IMR-90 (cell line): Measurements from ENCODE around the gene C2orf74. TPM values are rescaled to one million over a fixed set of nuclear protein-coding genes. Genes with fewer than 3 reads are reported as not detected.
"Not testable (repeated sequence)": the region's sequence is repeated elsewhere in the genome, so short reads cannot be mapped to it uniquely, and the experiment has no call there.

Source experiments
- ATAC-seq: fragments of 200-7000 bp; cut with Tn5 transposase; 2 replicates; pipeline ENCODE4 v1.9.1; 2020; ENCODE audit warnings: low read depth, mild to moderate bottlenecking, moderate library complexity
- BruUV-seq: library from RNA; stranded (reverse); fragments of 400-500 nt; replicated peaks from 2 replicates; lab custom pipeline; 2021; lab: Mats Ljungman, UMichigan
- CTCF ChIA-PET: fragments of 300-600 bp; formaldehyde crosslinking; extraction: SDS; loops from one replicate; lab custom pipeline; 2021; ENCODE audit warnings: antibody characterized with exemption; lab: Yijun Ruan, JAX
- POLR2A ChIA-PET: fragments of 300-600 bp; sonication (Branson Sonifier 250); formaldehyde crosslinking; loops from one replicate; lab custom pipeline; 2022; ENCODE audit warnings: antibody characterized with exemption; ENCODE audit not compliant: unreplicated experiment; lab: Charles Lee
- DNase-seq: peaks from one replicate; pipeline ENCODE4 v3.0.0; 2013
- H2AFZ ChIP-seq: replicated peaks from 2 replicates; pipeline ENCODE3; 2013; ENCODE audit warnings: low read length, mild to moderate bottlenecking; ENCODE audit not compliant: poor library complexity
- H2AK5ac ChIP-seq: 2 replicates; pipeline ENCODE4 v1.6.1; 2013; ENCODE audit warnings: low read depth, low read length, inconsistent platforms
- H2AK9ac ChIP-seq: replicated peaks from 2 replicates; pipeline ENCODE3; 2013; ENCODE audit warnings: mild to moderate bottlenecking, low read depth, low read length, moderate library complexity; ENCODE audit not compliant: poor library complexity
- H2BK120ac ChIP-seq: 2 replicates; pipeline ENCODE4 v1.6.1; 2013; ENCODE audit warnings: low read depth, low read length, inconsistent platforms
- H2BK15ac ChIP-seq: 3 replicates; pipeline ENCODE4 v1.6.1; 2013; ENCODE audit warnings: low read depth, low read length, inconsistent platforms
- H2BK20ac ChIP-seq: 2 replicates; pipeline ENCODE4 v1.6.1; 2013; ENCODE audit warnings: low read depth, mild to moderate bottlenecking, inconsistent platforms, low read length, moderate library complexity
- H2BK5ac ChIP-seq: 2 replicates; pipeline ENCODE4 v1.6.1; 2013; ENCODE audit warnings: mild to moderate bottlenecking, low read depth, low read length, inconsistent platforms; ENCODE audit not compliant: poor library complexity, severe bottlenecking
- H3K14ac ChIP-seq: replicated peaks from 2 replicates; pipeline ENCODE4 v1.6.1; 2013; ENCODE audit warnings: low read depth, low read length, inconsistent platforms
- H3K18ac ChIP-seq: 2 replicates; pipeline ENCODE4 v1.6.1; 2013; ENCODE audit warnings: low read depth, low read length, control low read depth
- H3K23ac ChIP-seq: 2 replicates; pipeline ENCODE4 v1.6.1; 2013; ENCODE audit warnings: low read depth, low read length, inconsistent platforms
- H3K27ac ChIP-seq: 2 replicates; pipeline ENCODE4 v1.5.1; 2013; ENCODE audit warnings: mild to moderate bottlenecking, control low read depth, low read length; ENCODE audit not compliant: insufficient read depth
- H3K27me3 ChIP-seq: 2 replicates; pipeline ENCODE4 v1.6.1; 2013; ENCODE audit warnings: low read length; ENCODE audit not compliant: control insufficient read depth, insufficient read depth
- H3K36me3 ChIP-seq: 2 replicates; pipeline ENCODE4 v1.6.1; 2013; ENCODE audit warnings: low read length, mixed read lengths; ENCODE audit not compliant: control insufficient read depth, insufficient read depth
- H3K4ac ChIP-seq: 2 replicates; pipeline ENCODE4 v1.6.1; 2013; ENCODE audit warnings: low read depth, low read length, inconsistent platforms
- H3K4me1 ChIP-seq: 2 replicates; pipeline ENCODE4 v1.6.1; 2013; ENCODE audit warnings: low read length, mixed read lengths; ENCODE audit not compliant: control insufficient read depth, insufficient read depth
- H3K4me2 ChIP-seq: 2 replicates; pipeline ENCODE4 v1.6.1; 2013; ENCODE audit warnings: low read depth, mild to moderate bottlenecking, control low read depth, low read length, moderate library complexity
- H3K4me3 ChIP-seq: 2 replicates; pipeline ENCODE4 v1.5.1; 2013; ENCODE audit warnings: low read depth, mild to moderate bottlenecking, control low read depth, low read length, moderate library complexity; ENCODE audit not compliant: insufficient read depth
- H3K56ac ChIP-seq: 2 replicates; pipeline ENCODE4 v1.6.1; 2013; ENCODE audit warnings: low read length, inconsistent platforms; ENCODE audit not compliant: insufficient read depth; ENCODE audit errors: extremely low read depth
- H3K79me1 ChIP-seq, 2 experiments: 2 replicates each; pipeline ENCODE4 v1.6.1; 2013; ENCODE audit warnings: low read length in 2 of 2, inconsistent platforms in 1 of 2, low read depth in 1 of 2
- H3K9ac ChIP-seq: 2 replicates; pipeline ENCODE4 v1.6.1; 2013; ENCODE audit warnings: low read depth, low read length, control low read depth
- H3K9me1 ChIP-seq: 2 replicates; pipeline ENCODE4 v1.6.1; 2013; ENCODE audit warnings: low read length, inconsistent platforms; ENCODE audit not compliant: insufficient read depth
- H3K9me3 ChIP-seq: 2 replicates; pipeline ENCODE4 v1.6.1; 2013; ENCODE audit warnings: low read length; ENCODE audit not compliant: control insufficient read depth, insufficient read depth
- H4K20me1 ChIP-seq: 2 replicates; pipeline ENCODE4 v1.6.1; 2013; ENCODE audit warnings: low read length, inconsistent platforms; ENCODE audit not compliant: insufficient read depth
- H4K5ac ChIP-seq: 2 replicates; pipeline ENCODE4 v1.6.1; 2013; ENCODE audit warnings: mild to moderate bottlenecking, low read depth, low read length, control low read depth
- H4K8ac ChIP-seq, 2 experiments: 2 replicates each; pipeline ENCODE4 v1.6.1; 2013; ENCODE audit warnings: low read depth in 2 of 2, low read length in 2 of 2, control low read depth in 1 of 2, inconsistent platforms in 1 of 2
- H4K91ac ChIP-seq: 2 replicates; pipeline ENCODE4 v1.6.1; 2013; ENCODE audit warnings: low read depth, low read length, inconsistent platforms; ENCODE audit not compliant: insufficient read depth
- BHLHE40 ChIP-seq: fragments of 150-350 bp; IDR thresholded peaks from 2 replicates; pipeline ENCODE4 v1.6.1; 2016; ENCODE audit warnings: mild to moderate bottlenecking, low read depth, low read length
- CEBPB ChIP-seq: IDR thresholded peaks from 2 replicates; pipeline ENCODE4 v1.6.1; 2012; ENCODE audit warnings: low read depth, low read length, improper control_type of control experiment
- CHD1 ChIP-seq: IDR thresholded peaks from 2 replicates; pipeline ENCODE4 v1.6.1; 2012; ENCODE audit warnings: low read depth, low read length, improper control_type of control experiment
- FOS ChIP-seq: fragments of 150-350 bp; IDR thresholded peaks from 2 replicates; pipeline ENCODE4 v1.6.1; 2016; ENCODE audit warnings: low read depth, low read length
- MAZ ChIP-seq: IDR thresholded peaks from 2 replicates; pipeline ENCODE4 v1.6.1; 2012; ENCODE audit warnings: low read depth, mild to moderate bottlenecking, low read length, improper control_type of control experiment, moderate library complexity, borderline replicate concordance
- MXI1 ChIP-seq: IDR thresholded peaks from 2 replicates; pipeline ENCODE4 v1.6.1; 2012; ENCODE audit warnings: low read depth, mild to moderate bottlenecking, low read length, moderate library complexity, borderline replicate concordance
- NFE2L2 ChIP-seq: fragments of 150-350 bp; IDR thresholded peaks from 2 replicates; pipeline ENCODE4 v1.6.1; 2016; ENCODE audit warnings: low read depth, mild to moderate bottlenecking, low read length
- POLR2A ChIP-seq: IDR thresholded peaks from 2 replicates; pipeline ENCODE4 v1.6.1; 2012; ENCODE audit warnings: mild to moderate bottlenecking, low read depth, low read length
- RAD21 ChIP-seq: IDR thresholded peaks from 2 replicates; pipeline ENCODE4 v1.6.1; 2012; ENCODE audit warnings: low read length, improper control_type of control experiment
- RFX5 ChIP-seq: IDR thresholded peaks from 2 replicates; pipeline ENCODE4 v1.8.0; 2012; ENCODE audit warnings: low read depth, mild to moderate bottlenecking, low read length, moderate library complexity
- WGBS, 2 experiments: methylation state at CpG; one replicate each; pipeline versions ENCODE4 v1.1.5 to v1.1.7; 2013; ENCODE audit warnings: missing lambda C conversion rate in 2 of 2; ENCODE audit not compliant: insufficient read length in 1 of 2; ENCODE audit errors: extremely low coverage in 2 of 2; 5-methylcytosine and 5-hydroxymethylcytosine counted together
- dilution Hi-C: fragments of 300-500 bp; cut with HindIII; formaldehyde crosslinking; loops from one replicate; pipeline ENCODE4 v1.14.3; 2018; ENCODE audit warnings: low sequenced_read_pairs; ENCODE audit not compliant: unreplicated experiment
- in situ Hi-C: fragments of 300-500 bp; cut with MboI; formaldehyde crosslinking; loops from 3 replicates; pipeline ENCODE4 v1.14.3; 2019; ENCODE audit warnings: low sequenced_read_pairs, inconsistent platforms, mixed read lengths
- intact Hi-C: fragments of 100-400 bp; cut with micrococcal nuclease; formaldehyde crosslinking; loops from 2 replicates; pipeline ENCODE4 v1.10.0; 2022
- polyA plus RNA-seq, 3 experiments: library from polyadenylated mRNA; depleted of rRNA; stranded (reverse); fragments of >200 nt; gene quantifications; 2 replicates each; pipeline ENCODE4 v1.2.3, GENCODE V29; 2012; ENCODE audit warnings: low replicate concordance in 1 of 3
- total RNA-seq: library from RNA; depleted of rRNA; stranded (reverse); fragments of >200 nt; gene quantifications from 2 replicates; pipeline ENCODE4 v1.2.3, GENCODE V29; 2012

The C2orf74 gene
- total and polyA plus RNA-seq, 2 of the 4 experiments (the other 2 are of a cell fraction), result 8.4 to 21.9 TPM

DNA sequence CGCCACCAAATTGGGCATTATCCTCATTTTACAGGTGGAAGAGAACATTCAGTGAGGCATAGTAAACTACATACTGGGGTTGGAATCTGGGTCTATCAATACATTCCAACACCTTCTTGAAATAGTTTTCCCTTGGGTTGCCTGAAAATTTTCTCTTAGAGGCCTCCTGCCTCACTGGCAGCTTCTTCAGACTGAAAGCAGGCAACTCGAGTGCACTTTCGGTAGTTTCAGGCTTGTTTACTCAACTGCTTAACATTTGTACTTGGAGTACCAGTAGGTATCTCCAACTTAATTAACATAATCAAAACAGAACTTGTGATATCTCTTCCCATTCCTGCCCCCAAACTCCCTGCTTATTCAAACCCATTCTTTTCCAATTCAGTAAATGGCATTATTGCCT lies 36.2 kb upstream of the C2orf74 start:
- H4K20me1 ChIP-seq, result no peaks in the 10 kb centered on the region
- H3K4me3 ChIP-seq, result no peak overlapping the region
- H3K9ac ChIP-seq, result no peak overlapping the region
- dilution Hi-C loops (no loop called here), intact Hi-C loops (no loop called here), in situ Hi-C loops (no loop called here)
- no peak overlapping the region for H2BK15ac ChIP-seq
- peaks cover 2% of the 10 kb centered on the region; the same call in 1 of the 2 replicates for H3K36me3 ChIP-seq
- no peaks in the 10 kb centered on the region for H3K9me1 ChIP-seq
- no peak overlapping the region for H4K91ac ChIP-seq
- H3K14ac ChIP-seq, result no peak overlapping the region
- ATAC-seq, result no peak
- H3K27me3 ChIP-seq, result no peaks in the 10 kb centered on the region
- H2BK120ac ChIP-seq, result no peak overlapping the region
- H3K9me3 ChIP-seq, result peaks cover 2% of the 10 kb centered on the region; the same call in 1 of the 2 replicates
- no peak overlapping the region for H4K5ac ChIP-seq
- H2BK20ac ChIP-seq, result no peak overlapping the region
- no peak overlapping the region for H2AK9ac ChIP-seq
- no peak overlapping the region for H3K18ac ChIP-seq
- ChIA-PET POLR2A (no interaction called here), CTCF (no interaction called here)
- no peak overlapping the region for H3K4me2 ChIP-seq
- no peak overlapping the region for H4K8ac ChIP-seq
- TF ChIP-seq RFX5 (no peak), FOS (no peak), MXI1 (no peak), NFE2L2 (no peak), CEBPB (no peak), RAD21 (no peak), CHD1 (no peak), POLR2A (no peak), BHLHE40 (no peak), MAZ (no peak)
- H3K4ac ChIP-seq, result no peak overlapping the region
- H2AK5ac ChIP-seq, result no peak overlapping the region
- H3K56ac ChIP-seq, result no peak overlapping the region
- no peak overlapping the region for H2BK5ac ChIP-seq
- H2AFZ ChIP-seq, result no peak overlapping the region
- no peak overlapping the region for H3K23ac ChIP-seq
- H3K79me1 ChIP-seq, result no peaks in the 10 kb centered on the region
- no CpG with 5 or more reads among the region's 3 CpGs for WGBS, 2 experiments
- H3K27ac ChIP-seq, result no peak overlapping the region
- H3K4me1 ChIP-seq, result no peaks in the 10 kb centered on the region
- BruUV-seq, result no TSS peak
- no peak for DNase-seq

- H3K79me1 ChIP-seq, H3K9me1 ChIP-seq, H3K9ac ChIP-seq, dilution Hi-C loops, H3K4me3 ChIP-seq, H3K36me3 ChIP-seq, H2BK15ac ChIP-seq, H4K91ac ChIP-seq, H3K4me1 ChIP-seq, BruUV-seq, H2AFZ ChIP-seq, in situ Hi-C loops, H4K5ac ChIP-seq, H3K4ac ChIP-seq, ATAC-seq, DNase-seq, H3K4me2 ChIP-seq, intact Hi-C loops, H3K14ac ChIP-seq, H2BK20ac ChIP-seq, H3K9me3 ChIP-seq, H4K20me1 ChIP-seq, POLR2A ChIA-PET, H2BK120ac ChIP-seq, H3K18ac ChIP-seq, H3K27ac ChIP-seq, H2BK5ac ChIP-seq, H3K23ac ChIP-seq, H3K56ac ChIP-seq, H2AK9ac ChIP-seq, H2AK5ac ChIP-seq, H4K8ac ChIP-seq, H3K27me3 ChIP-seq: not testable (repeated sequence)
- WGBS, 2 experiments, result no CpG with 5 or more reads among the region's 6 CpGs
- CTCF ChIA-PET, result interaction anchor here (0.6 kb wide), 2 partner anchors 17 to 38 kb away, joined by 3 to 8 read pairs; no protein-coding TSS in a partner anchor
Measured at GRCh38 chr2:61128122-61128521, 33.9 kb upstream of the C2orf74 start.
